ENCODE results near the gene IFNGR1.

Gene IFNGR1

GRCh38 chr6:137182654-137183073, 36.5 kb downstream of the IFNGR1 start:
- no peak for TF ChIP-seq GATA3 (IDR thresholded peaks at IDR 0.05; ENCODE audit: low read depth, low read length)
- TF ChIP-seq GATA2 (IDR thresholded peaks at IDR 0.05; ENCODE audit: low read depth, low read length): no peak

GRCh38 chr6:137181891-137182653, 37.1 kb downstream of the IFNGR1 start:
- no peak for TF ChIP-seq GATA3 (IDR thresholded peaks at IDR 0.05; ENCODE audit: low read depth, low read length)
- no peak for TF ChIP-seq GATA2 (IDR thresholded peaks at IDR 0.05; ENCODE audit: low read depth, low read length)

- no peak for TF ChIP-seq GATA3 (IDR thresholded peaks at IDR 0.05; ENCODE audit: low read depth, low read length)
- no peak for TF ChIP-seq GATA2 (IDR thresholded peaks at IDR 0.05; ENCODE audit: low read depth, low read length)
Measured at GRCh38 chr6:137177611-137178010, 41.6 kb downstream of the IFNGR1 start.

DNA sequence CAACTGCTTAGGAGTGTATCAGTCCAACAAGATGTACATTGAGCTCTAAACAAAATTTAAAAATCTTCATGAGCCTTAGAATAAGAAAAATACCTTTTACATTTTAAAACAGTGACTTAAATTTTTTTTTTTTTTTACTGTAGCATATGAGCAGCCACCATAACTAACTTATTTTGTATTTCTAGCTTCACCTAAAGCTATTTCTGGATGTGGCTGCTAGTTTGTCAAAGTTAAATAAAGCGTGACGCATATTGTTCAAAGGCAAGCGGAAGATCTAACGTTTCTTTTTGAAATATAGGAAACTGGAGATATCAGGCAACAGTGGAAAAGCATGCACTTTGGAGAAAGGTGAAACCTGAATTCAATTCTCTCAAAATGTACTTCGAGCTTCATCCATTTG, 42.5 kb downstream of the IFNGR1 start:
- TF ChIP-seq GATA2 (IDR thresholded peaks at IDR 0.05; ENCODE audit: low read depth, low read length) (no peak), GATA3 (IDR thresholded peaks at IDR 0.05; ENCODE audit: low read depth, low read length) (no peak)

GRCh38 chr6:137175868-137176245, 43.3 kb downstream of the IFNGR1 start:
- TF ChIP-seq GATA3 (IDR thresholded peaks at IDR 0.05; ENCODE audit: low read depth, low read length): no peak
- TF ChIP-seq GATA2 (IDR thresholded peaks at IDR 0.05; ENCODE audit: low read depth, low read length): no peak

DNA sequence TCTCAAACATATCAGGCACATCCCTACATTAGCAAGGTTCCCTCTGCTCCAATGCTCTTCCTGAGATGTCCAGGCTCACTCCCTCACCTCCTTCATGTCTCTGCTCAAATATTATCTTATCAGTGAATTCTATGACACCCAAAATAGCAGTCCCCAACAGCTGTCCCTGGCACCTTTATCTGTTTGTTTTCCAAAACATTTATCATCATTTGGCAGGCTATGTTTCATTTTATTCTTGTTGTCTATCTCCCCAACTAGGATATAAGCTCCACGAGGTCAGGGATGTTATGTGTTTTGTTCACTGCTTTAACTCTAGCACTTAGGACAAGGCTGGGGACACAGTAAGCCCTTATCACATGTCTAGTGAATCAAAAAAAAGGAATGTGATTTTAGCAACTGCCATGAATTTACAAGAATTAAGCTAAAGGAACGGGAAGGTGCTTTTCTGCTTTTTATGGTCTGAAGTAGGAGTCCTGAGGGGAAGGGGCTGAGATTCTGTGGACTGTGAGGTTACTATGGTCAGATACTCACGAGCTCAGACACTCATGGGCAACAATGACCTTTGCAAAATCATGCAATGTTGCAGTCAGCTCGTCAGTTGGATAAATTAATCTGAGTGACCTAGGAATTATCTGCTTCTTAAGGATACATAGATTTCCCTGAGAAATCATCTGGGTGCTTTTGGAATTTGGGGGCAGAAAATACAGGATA, 43.9 kb downstream of the IFNGR1 start:
- no peak for TF ChIP-seq GATA3 (IDR thresholded peaks at IDR 0.05; ENCODE audit: low read depth, low read length)
- no peak for TF ChIP-seq GATA2 (IDR thresholded peaks at IDR 0.05; ENCODE audit: low read depth, low read length)

DNA sequence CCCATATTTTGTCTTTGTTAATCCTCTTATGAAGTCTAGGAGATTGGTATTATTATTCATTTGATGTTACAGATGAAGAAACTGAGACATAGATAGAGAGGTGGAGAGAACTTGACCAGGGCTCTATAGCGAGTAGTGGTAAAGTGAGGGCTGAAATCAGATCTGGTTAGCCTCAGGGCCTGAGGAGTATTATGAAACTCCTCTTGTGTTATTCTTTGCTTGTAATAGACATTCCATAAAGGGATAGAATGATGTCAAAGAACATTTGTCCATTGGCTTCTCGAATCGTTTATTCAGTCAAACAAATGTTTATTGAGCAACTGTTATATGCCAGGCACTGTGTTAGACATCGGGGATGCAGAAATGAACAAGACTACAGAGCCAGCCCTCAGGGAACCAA, 45.7 kb downstream of the IFNGR1 start, which contains the start of gene IL22RA2:
Gene IL22RA2 (minus strand): TSS at position 144 of the 400 bp plus-strand sequence. CDS start 11,895 bp downstream, outside the sequence.
- TF ChIP-seq GATA3 (IDR thresholded peaks at IDR 0.05; ENCODE audit: low read depth, low read length): no peak
- no peak for TF ChIP-seq GATA2 (IDR thresholded peaks at IDR 0.05; ENCODE audit: low read depth, low read length)

- TF ChIP-seq GATA2 (IDR thresholded peaks at IDR 0.05; ENCODE audit: low read depth, low read length) (no peak), GATA3 (IDR thresholded peaks at IDR 0.05; ENCODE audit: low read depth, low read length) (no peak)
Measured at GRCh38 chr6:137172734-137173431, 46.3 kb downstream of the IFNGR1 start.

- TF ChIP-seq GATA3 (IDR thresholded peaks at IDR 0.05; ENCODE audit: low read depth, low read length) (no peak), GATA2 (IDR thresholded peaks at IDR 0.05; ENCODE audit: low read depth, low read length) (no peak)
Measured at GRCh38 chr6:137171824-137172733, 47.1 kb downstream of the IFNGR1 start.

DNA sequence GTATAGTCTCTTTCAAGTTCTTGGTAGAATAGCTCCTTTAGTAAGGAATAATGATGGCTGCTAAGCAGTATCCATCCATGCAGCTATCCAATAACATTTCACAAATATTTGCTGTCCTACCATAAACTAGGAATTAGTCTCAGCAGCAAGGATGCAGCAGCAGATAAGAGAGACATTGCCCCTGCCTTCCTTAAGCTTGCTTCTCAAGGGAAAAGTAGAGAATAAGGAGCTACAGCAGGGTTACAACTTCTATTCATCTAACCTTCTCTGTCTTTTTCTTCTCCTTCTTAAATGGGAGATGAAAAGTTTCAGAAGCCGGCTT, 48.2 kb downstream of the IFNGR1 start:
- TF ChIP-seq GATA3 (IDR thresholded peaks at IDR 0.05; ENCODE audit: low read depth, low read length): no peak
- no peak for TF ChIP-seq GATA2 (IDR thresholded peaks at IDR 0.05; ENCODE audit: low read depth, low read length)

- TF ChIP-seq GATA3 (IDR thresholded peaks at IDR 0.05; ENCODE audit: low read depth, low read length): no peak
- no peak for TF ChIP-seq GATA2 (IDR thresholded peaks at IDR 0.05; ENCODE audit: low read depth, low read length)
Measured at GRCh38 chr6:137170266-137171052, 48.7 kb downstream of the IFNGR1 start.

DNA sequence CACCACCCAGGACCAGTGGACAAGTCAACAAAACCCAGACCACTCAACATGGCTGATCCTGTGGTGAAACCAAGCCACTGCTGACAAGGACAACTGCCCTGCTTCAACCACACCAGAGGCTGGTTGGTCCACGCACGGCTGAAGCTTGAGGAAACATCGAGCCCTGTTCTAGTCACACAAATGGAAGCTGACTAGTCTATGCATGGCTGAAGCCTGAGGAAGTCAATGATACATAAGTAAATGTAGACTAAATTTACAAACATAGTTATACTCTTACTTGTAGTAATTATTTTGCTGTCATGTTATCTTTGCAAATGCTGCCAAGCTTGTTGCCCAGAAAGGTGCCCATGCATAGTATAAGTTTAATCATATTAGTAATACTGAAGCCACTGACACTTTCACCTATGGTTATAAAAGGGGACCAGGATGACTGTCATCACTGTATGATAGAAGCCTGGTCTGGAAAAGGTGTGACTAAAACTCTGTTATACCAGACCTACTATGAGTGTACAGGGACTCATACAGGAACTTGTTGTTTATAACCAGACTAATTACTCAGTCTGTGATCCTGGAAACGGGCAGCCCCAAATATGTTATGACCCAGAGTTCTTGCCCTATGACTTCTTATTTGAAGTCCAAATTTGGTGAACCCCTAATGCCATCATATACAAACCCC, 51.3 kb downstream of the IFNGR1 start:
- TF ChIP-seq GATA2 (IDR thresholded peaks at IDR 0.05; ENCODE audit: low read depth, low read length) (no peak), GATA3 (IDR thresholded peaks at IDR 0.05; ENCODE audit: low read depth, low read length) (no peak)

Measured in SH-SY5Y (cell line).